Measurements from ENCODE around the gene DUSP8.
"Not testable (repeated sequence)": the region's sequence is repeated elsewhere in the genome, so short reads cannot be mapped to it uniquely, and the experiment has no call there.

DNA sequence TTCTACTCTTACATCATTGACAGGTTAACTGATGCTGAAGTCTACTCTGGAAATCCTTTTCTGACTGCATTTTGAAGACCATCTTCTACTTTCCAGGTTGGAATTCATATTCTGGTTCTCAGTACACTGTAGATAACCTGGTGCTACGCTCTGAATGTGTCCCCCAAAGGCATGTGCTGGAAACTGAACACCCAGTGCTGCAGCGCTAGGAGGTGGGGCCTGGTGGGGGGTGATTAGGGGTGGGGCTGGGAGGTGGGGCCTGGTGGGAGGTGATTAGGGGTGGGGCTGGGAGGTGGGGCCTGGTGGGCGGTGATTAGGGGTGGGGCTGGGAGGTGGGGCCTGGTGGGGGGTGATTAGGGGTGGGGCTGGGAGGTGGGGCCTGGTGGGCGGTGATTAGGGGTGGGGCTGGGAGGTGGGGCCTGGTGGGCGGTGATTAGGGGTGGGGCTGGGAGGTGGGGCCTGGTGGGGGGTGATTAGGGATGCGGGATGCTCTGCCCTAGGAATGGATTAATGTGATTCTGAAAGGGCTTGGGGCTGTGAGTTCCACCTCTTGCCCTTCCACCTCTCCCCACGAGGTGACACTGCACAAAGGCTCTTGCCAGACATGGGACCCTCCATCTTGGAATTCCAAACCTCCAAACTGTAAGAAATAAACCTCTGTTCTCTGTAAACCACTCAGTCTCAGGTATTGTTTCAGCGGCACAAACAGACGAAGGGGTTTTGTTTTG, 59.4 kb downstream of the DUSP8 start:
- not testable (repeated sequence) for TF ChIP-seq POLR2AphosphoS5 (IDR thresholded peaks at IDR 0.05; ENCODE audit: low read depth, low read length); POLR2A (IDR thresholded peaks at IDR 0.05; ENCODE audit: low read depth, low read length); TAF1 (IDR thresholded peaks at IDR 0.05; ENCODE audit: borderline replicate concordance, low read depth, low read length)

Measured in GM12892 (cell line).